HCT116 (cell line): ENCODE measurements around the gene S100A2. TPM values are rescaled to one million over a fixed set of nuclear protein-coding genes. Genes with fewer than 3 reads are reported as not detected.

Experiments
- ATAC-seq: fragments of 200-7000 bp; cut with Tn5 transposase; 2 replicates; pipeline ENCODE4 v1.9.1; 2020; ENCODE audit warnings: mild to moderate bottlenecking, moderate library complexity
- BruUV-seq: library from RNA; stranded (reverse); fragments of 400-500 nt; replicated peaks from 2 replicates; lab custom pipeline; 2021; lab: Mats Ljungman, UMichigan
- CTCF ChIA-PET: fragments of 300-600 bp; sonication (Branson Sonifier 250); formaldehyde crosslinking; loops from one replicate; lab custom pipeline; 2021; ENCODE audit warnings: antibody characterized with exemption; lab: Charles Lee
- POLR2A ChIA-PET: fragments of 300-600, 350-600 bp; sonication (Branson Sonifier 250); formaldehyde crosslinking; loops from one replicate; lab custom pipeline; 2021; ENCODE audit warnings: antibody characterized with exemption; lab: Charles Lee
- RAD21 ChIA-PET, 2 experiments: fragments of 300-600 bp; sonication (Branson Sonifier 250); formaldehyde crosslinking; loops; one replicate each; lab custom pipeline; 2023; ENCODE audit warnings: low total read pairs in 2 of 2; ENCODE audit not compliant: uncharacterized antibody in 2 of 2, unreplicated experiment in 2 of 2, low non-redundant PET in 1 of 2; lab: Charles Lee
- DNase-seq: peaks from one replicate; pipeline ENCODE4 v3.0.0-alpha.2; 2010; ENCODE audit warnings: low read depth, low spot score
- H2AFZ ChIP-seq: fragments of 200-600 bp; shearing (Covaris generic), sonication (generic); 2 replicates; pipeline ENCODE4 v1.6.1; 2017; ENCODE audit warnings: low read depth, mixed run types, mixed read lengths, antibody characterized with exemption, low read length; ENCODE audit not compliant: poor library complexity, severe bottlenecking
- H3K27ac ChIP-seq: 2 replicates; pipeline ENCODE4 v1.5.1; 2012; ENCODE audit warnings: low read depth, low read length
- H3K27me3 ChIP-seq: fragments of 200-600 bp; sonication (generic); 2 replicates; pipeline ENCODE4 v1.6.1; 2016; ENCODE audit warnings: mixed run types, low read length, mixed read lengths; ENCODE audit not compliant: insufficient read depth
- H3K36me3 ChIP-seq, 2 experiments: fragments of 200-500 bp in 1 of 2; fragments of 200-600 bp in 1 of 2; sonication (Bioruptor generic) in 1 of 2; sonication (generic) in 1 of 2; 2 replicates each; pipeline versions ENCODE4 v1.5.1 to v1.6.1; 2014 to 2016; ENCODE audit warnings: low read length in 2 of 2, inconsistent platforms in 1 of 2, mixed read lengths in 1 of 2, mixed run types in 1 of 2; ENCODE audit not compliant: insufficient read depth in 2 of 2, control insufficient read depth in 1 of 2
- H3K4me1 ChIP-seq, 2 experiments: fragments of 200-600 bp in 1 of 2; sonication (generic) in 1 of 2; 2 replicates each; pipeline versions ENCODE4 v1.5.1 to v1.6.1; 2012 to 2017; ENCODE audit warnings: low read length in 2 of 2, inconsistent platforms in 1 of 2, mild to moderate bottlenecking in 1 of 2, mixed read lengths in 1 of 2, mixed run types in 1 of 2, moderate library complexity in 1 of 2; ENCODE audit not compliant: insufficient read depth in 2 of 2, control insufficient read depth in 1 of 2
- H3K4me2 ChIP-seq: fragments of 200-600 bp; sonication (generic); 2 replicates; pipeline ENCODE4 v1.6.1; 2017; ENCODE audit warnings: mixed run types, low read length, mixed read lengths
- H3K4me3 ChIP-seq, 2 experiments: fragments of 200-600 bp in 1 of 2; sonication (generic) in 1 of 2; replicated peaks in 1 of 2; 2 replicates each; pipeline ENCODE4 v1.5.1; 2011 to 2016; ENCODE audit warnings: low read length in 2 of 2, control low read depth in 1 of 2, low read depth in 1 of 2, mild to moderate bottlenecking in 1 of 2, mixed read lengths in 1 of 2, mixed run types in 1 of 2
- H3K79me2 ChIP-seq: fragments of 200-600 bp; sonication (generic); 2 replicates; pipeline ENCODE4 v1.6.1; 2017; ENCODE audit warnings: mild to moderate bottlenecking, mixed run types, low read length, moderate library complexity, mixed read lengths; ENCODE audit not compliant: insufficient read depth
- H3K9ac ChIP-seq: fragments of 200-600 bp; sonication (generic); 2 replicates; pipeline ENCODE4 v1.6.1; 2016; ENCODE audit warnings: low read length, mixed read lengths
- H3K9me2 ChIP-seq: fragments of 200-600 bp; sonication (generic), shearing (Covaris generic); 2 replicates; pipeline ENCODE4 v1.6.1; 2017; ENCODE audit warnings: mixed run types, mild to moderate bottlenecking, moderate library complexity; ENCODE audit not compliant: insufficient read depth
- H3K9me3 ChIP-seq, 2 experiments: fragments of 200-500 bp in 1 of 2; fragments of 200-600 bp in 1 of 2; sonication (Bioruptor generic) in 1 of 2; sonication (generic) in 1 of 2; 2 replicates each; pipeline ENCODE4 v1.6.1; 2014 to 2017; ENCODE audit warnings: low read length in 2 of 2, mixed read lengths in 2 of 2, inconsistent platforms in 1 of 2, low read depth in 1 of 2, mild to moderate bottlenecking in 1 of 2, mixed run types in 1 of 2, moderate library complexity in 1 of 2; ENCODE audit not compliant: control insufficient read depth in 1 of 2, insufficient read depth in 1 of 2
- H4K20me1 ChIP-seq: fragments of 200-600 bp; sonication (generic), shearing (Covaris generic); 2 replicates; pipeline ENCODE4 v1.6.1; 2017; ENCODE audit warnings: mixed run types, mild to moderate bottlenecking, moderate library complexity; ENCODE audit not compliant: insufficient read depth
- CTCF ChIP-seq, 3 experiments: fragments of 200-600 bp in 1 of 3; sonication (generic) in 1 of 3; IDR thresholded peaks in 2 of 3; conservative IDR thresholded peaks in 1 of 3; 2 replicates each; pipeline ENCODE4 v1.5.1; 2012 to 2017; ENCODE audit warnings: low read depth in 2 of 3, low read length in 2 of 3, antibody characterized with exemption in 1 of 3, borderline replicate concordance in 1 of 3, control low read depth in 1 of 3, mild to moderate bottlenecking in 1 of 3, mixed read lengths in 1 of 3, mixed run types in 1 of 3, moderate library complexity in 1 of 3; ENCODE audit not compliant: insufficient read depth in 1 of 3
- EGR1 ChIP-seq: IDR thresholded peaks from 2 replicates; pipeline ENCODE4 v1.6.1; 2012; ENCODE audit warnings: low read depth
- ELF1 ChIP-seq: IDR thresholded peaks from 2 replicates; pipeline ENCODE4 v1.6.1; 2012; ENCODE audit warnings: low read depth, borderline replicate concordance
- EZH2 ChIP-seq: fragments of 200-600 bp; sonication (generic); IDR thresholded peaks from 2 replicates; pipeline ENCODE4 v1.6.1; 2017; ENCODE audit warnings: antibody characterized with exemption, mixed run types
- EZH2phosphoT487 ChIP-seq: fragments of 200-600 bp; IDR thresholded peaks from 2 replicates; pipeline ENCODE4 v1.6.1; 2018; ENCODE audit warnings: antibody characterized with exemption, borderline replicate concordance
- FOSL1 ChIP-seq: IDR thresholded peaks from 2 replicates; pipeline ENCODE4 v1.6.1; 2012; ENCODE audit warnings: low read depth
- JUND ChIP-seq: IDR thresholded peaks from 2 replicates; pipeline ENCODE4 v1.6.1; 2012
- POLR2A ChIP-seq: IDR thresholded peaks from 2 replicates; pipeline ENCODE4 v1.7.0; 2011; ENCODE audit warnings: borderline replicate concordance; ENCODE audit not compliant: insufficient read depth, insufficient read length; ENCODE audit errors: extremely low read depth
- POLR2AphosphoS5 ChIP-seq: IDR thresholded peaks from 2 replicates; pipeline ENCODE4 v1.6.1; 2011; ENCODE audit warnings: mild to moderate bottlenecking, low read depth, low read length, moderate library complexity
- RAD21 ChIP-seq: IDR thresholded peaks from 2 replicates; pipeline ENCODE4 v1.6.1; 2012; ENCODE audit warnings: low read depth, mild to moderate bottlenecking
- REST ChIP-seq: IDR thresholded peaks from 2 replicates; pipeline ENCODE4 v1.6.1; 2012; ENCODE audit warnings: low read depth
- SIN3A ChIP-seq: IDR thresholded peaks from 2 replicates; pipeline ENCODE4 v1.6.1; 2012; ENCODE audit warnings: low read depth
- SP1 ChIP-seq: IDR thresholded peaks from 2 replicates; pipeline ENCODE4 v1.6.1; 2012; ENCODE audit warnings: low read depth
- SRF ChIP-seq: IDR thresholded peaks from 2 replicates; pipeline ENCODE4 v1.6.1; 2012; ENCODE audit warnings: low read depth
- ZBTB33 ChIP-seq: IDR thresholded peaks from 2 replicates; pipeline ENCODE4 v1.6.1; 2011; ENCODE audit warnings: mild to moderate bottlenecking, low read length, moderate library complexity; ENCODE audit not compliant: insufficient replicate concordance; ENCODE audit errors: extremely low read depth
- ZFX ChIP-seq: fragments of 450-650 bp; IDR thresholded peaks from 2 replicates; pipeline ENCODE4 v1.6.1; 2017
- ZNF274 ChIP-seq: fragments of 200-500 bp; sonication (Bioruptor generic); IDR thresholded peaks from 2 replicates; pipeline ENCODE4 v1.6.1; 2014; ENCODE audit warnings: mild to moderate bottlenecking, low read depth, low read length, inconsistent platforms
- intact Hi-C: fragments of 100-400 bp; cut with micrococcal nuclease; formaldehyde crosslinking; loops from 2 replicates; pipeline ENCODE4 v1.10.0; 2022
- total RNA-seq: library from RNA; stranded (reverse); gene quantifications from one replicate; pipeline ENCODE4 v1.2.1, GENCODE V29; 2021; ENCODE audit not compliant: unreplicated experiment
- TF ChIP-seq, protein P1 (sequence below): IDR thresholded peaks from 2 replicates; pipeline ENCODE4 v1.6.1; 2012
- TF ChIP-seq, protein P2 (sequence below): IDR thresholded peaks from 2 replicates; pipeline ENCODE4 v1.6.1; 2012

S100A2 gene
- total RNA-seq, 1 experiment from 2014 or later: 24.8 TPM

- Histone ChIP-seq H3K36me3 (no peaks in the 10 kb centered on the region), H3K4me2 (peak overlapping the region; percentile 73), H3K27me3 (no peaks in the 10 kb centered on the region), H3K4me3 (peak overlapping the region; percentile 50 to 57; a peak in 2 of 4 replicates), H4K20me1 (no peaks in the 10 kb centered on the region), H3K9ac (peak overlapping the region; percentile 5), H3K4me1 (peaks cover 55 to 77% of the 10 kb centered on the region in 2 experiments), H2AFZ (no peak overlapping the region), H3K9me3 (no peaks in the 10 kb centered on the region), H3K79me2 (peaks cover 51% of the 10 kb centered on the region), H3K9me2 (no peaks in the 10 kb centered on the region), H3K27ac (peak overlapping the region; percentile 34)
- TF ChIP-seq JUND (no peak), POLR2A (no peak), ZNF274 (no peak), ZBTB33 (no peak), REST (no peak), FOSL1 (no peak), SP1 (no peak), SIN3A (no peak), SRF (no peak), EZH2phosphoT487 (no peak), RAD21 (no peak), CTCF (IDR thresholded peaks at IDR 0.05 in 2 of 3, conservative IDR thresholded peaks at IDR 0.05 in 1 of 3; ENCODE audit: borderline replicate concordance in 1 of 3, insufficient read depth in 1 of 3, low read depth in 2 of 3, low read length in 2 of 3) (no peak), ELF1 (no peak), EGR1 (no peak), POLR2AphosphoS5 (no peak), ZFX (no peak), EZH2 (no peak)
- TF ChIP-seq, protein P1, sequence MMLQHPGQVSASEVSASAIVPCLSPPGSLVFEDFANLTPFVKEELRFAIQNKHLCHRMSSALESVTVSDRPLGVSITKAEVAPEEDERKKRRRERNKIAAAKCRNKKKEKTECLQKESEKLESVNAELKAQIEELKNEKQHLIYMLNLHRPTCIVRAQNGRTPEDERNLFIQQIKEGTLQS: no peak
- TF ChIP-seq, protein P2, sequence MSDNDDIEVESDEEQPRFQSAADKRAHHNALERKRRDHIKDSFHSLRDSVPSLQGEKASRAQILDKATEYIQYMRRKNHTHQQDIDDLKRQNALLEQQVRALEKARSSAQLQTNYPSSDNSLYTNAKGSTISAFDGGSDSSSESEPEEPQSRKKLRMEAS: no peak
- ChIA-PET CTCF (interaction anchor here (1.2 to 7.7 kb wide), 3 partner anchors 12 to 43 kb away, joined by 4 to 76 read pairs (median 33); partner anchors contain the start of genes S100A1 and S100A13), RAD21 (no interaction called here), POLR2A (interaction anchor here (0.8 to 9.1 kb wide), 9 partner anchors 12 to 99 kb away, joined by 3 to 172 read pairs (median 5); partner anchors contain the start of genes CHTOP, S100A1, S100A13 and S100A4)
- BruUV-seq: no TSS peak
- ATAC-seq (no peak), DNase-seq (no peak)
- intact Hi-C loops: loop anchor here (5.0 kb wide), 1 partner anchor 83 kb away; no protein-coding TSS in a partner anchor
Measured at GRCh38 chr1:153614906-153615305, 49.3 kb upstream of the S100A2 start.
